22Rv1 (cell line): ENCODE data around the gene CECR2.

Experiments used
- H3K27ac ChIP-seq: fragments of 450-650 bp; 2 replicates; pipeline ENCODE4 v1.5.1; 2017
- ZFX ChIP-seq: fragments of 450-650 bp; IDR thresholded peaks from 2 replicates; pipeline ENCODE4 v1.6.1; 2017; ENCODE audit warnings: antibody characterized with exemption, borderline replicate concordance
- TF ChIP-seq, protein P1 (sequence below): fragments of 450-650 bp; IDR thresholded peaks from 2 replicates; pipeline ENCODE4 v1.5.1; 2017; ENCODE audit warnings: mild to moderate bottlenecking

CECR2 gene

DNA sequence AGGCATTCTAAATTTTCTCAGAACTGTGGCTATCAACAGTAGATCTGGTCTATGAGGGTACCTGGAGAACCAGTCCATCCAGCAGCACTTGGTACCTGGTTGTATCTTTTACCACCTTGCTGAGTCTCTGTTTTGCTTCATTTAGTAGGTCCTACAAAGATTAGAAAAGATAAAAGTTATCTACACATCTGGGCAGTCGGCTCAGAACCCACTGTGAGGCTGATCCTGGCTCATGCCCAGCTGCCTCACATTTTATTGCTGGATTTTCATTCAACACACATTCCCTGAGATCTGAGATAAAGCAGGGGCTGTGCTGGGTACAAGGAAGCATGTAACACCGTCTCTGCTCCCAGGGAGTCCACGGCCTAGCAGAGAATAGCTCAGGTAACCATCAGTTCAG lies 231.8 kb downstream of the CECR2 start:
- TF ChIP-seq, protein P1, sequence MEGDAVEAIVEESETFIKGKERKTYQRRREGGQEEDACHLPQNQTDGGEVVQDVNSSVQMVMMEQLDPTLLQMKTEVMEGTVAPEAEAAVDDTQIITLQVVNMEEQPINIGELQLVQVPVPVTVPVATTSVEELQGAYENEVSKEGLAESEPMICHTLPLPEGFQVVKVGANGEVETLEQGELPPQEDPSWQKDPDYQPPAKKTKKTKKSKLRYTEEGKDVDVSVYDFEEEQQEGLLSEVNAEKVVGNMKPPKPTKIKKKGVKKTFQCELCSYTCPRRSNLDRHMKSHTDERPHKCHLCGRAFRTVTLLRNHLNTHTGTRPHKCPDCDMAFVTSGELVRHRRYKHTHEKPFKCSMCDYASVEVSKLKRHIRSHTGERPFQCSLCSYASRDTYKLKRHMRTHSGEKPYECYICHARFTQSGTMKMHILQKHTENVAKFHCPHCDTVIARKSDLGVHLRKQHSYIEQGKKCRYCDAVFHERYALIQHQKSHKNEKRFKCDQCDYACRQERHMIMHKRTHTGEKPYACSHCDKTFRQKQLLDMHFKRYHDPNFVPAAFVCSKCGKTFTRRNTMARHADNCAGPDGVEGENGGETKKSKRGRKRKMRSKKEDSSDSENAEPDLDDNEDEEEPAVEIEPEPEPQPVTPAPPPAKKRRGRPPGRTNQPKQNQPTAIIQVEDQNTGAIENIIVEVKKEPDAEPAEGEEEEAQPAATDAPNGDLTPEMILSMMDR: no peak
- no peak for TF ChIP-seq ZFX
- 0 out of 2 replicates have a peak overlapping the region, but pooled peaks have one; percentile 1 for H3K27ac ChIP-seq

DNA sequence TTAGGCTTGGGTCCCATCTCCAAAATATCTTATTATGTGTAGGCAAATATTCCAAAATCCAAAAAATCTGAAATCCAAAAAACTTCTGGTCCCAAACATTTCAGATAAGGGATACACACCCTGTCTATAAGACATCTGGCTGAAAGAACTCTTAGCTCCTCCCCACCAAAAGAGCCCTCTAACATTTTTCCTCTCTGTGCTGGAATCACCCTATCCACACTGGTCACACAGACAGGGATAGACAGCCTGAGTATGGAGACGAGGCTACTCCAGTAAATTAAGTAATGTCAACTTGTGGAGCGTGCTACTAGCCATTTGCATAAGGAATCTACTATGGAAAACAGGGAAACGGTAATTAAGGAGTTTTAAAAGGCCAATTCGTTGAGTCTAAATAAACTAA lies 234.4 kb downstream of the CECR2 start:
- H3K27ac ChIP-seq: no peak overlapping the region
- TF ChIP-seq, protein P1: no peak
- no peak for TF ChIP-seq ZFX

DNA sequence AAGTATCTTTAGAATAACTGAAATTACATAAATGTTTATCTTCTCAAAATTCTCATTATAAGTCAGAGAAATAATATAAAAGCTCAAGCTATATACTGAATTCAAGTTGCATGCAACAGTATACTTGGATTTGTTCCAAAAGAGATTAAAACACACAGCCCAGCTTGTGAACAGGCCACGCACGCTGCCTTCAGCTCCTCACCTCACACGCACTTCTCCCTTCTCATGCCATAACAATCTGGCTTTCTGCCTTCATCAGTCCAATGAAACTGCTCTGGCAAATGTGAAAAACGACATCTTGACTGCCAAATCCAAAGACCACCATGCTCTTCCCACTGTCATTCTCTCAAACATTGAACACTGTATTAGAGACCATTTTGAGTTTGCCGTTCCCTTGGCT lies 237.2 kb downstream of the CECR2 start:
- H3K27ac ChIP-seq: no peak overlapping the region
- TF ChIP-seq, protein P1: no peak
- no peak for TF ChIP-seq ZFX
